HepG2 (cell line): ENCODE data around the gene RABEP2. TPM values are rescaled to one million over a fixed set of nuclear protein-coding genes. Genes with fewer than 3 reads are reported as not detected.
"Not testable (repeated sequence)": the region's sequence is repeated elsewhere in the genome, so short reads cannot be mapped to it uniquely, and the experiment has no call there.

Experiments
- ATAC-seq: fragments of 200-7000 bp; cut with Tn5 transposase; 3 replicates; pipeline ENCODE4 v1.9.1; 2020; ENCODE audit warnings: mild to moderate bottlenecking, moderate library complexity
- BruUV-seq: library from RNA; stranded (reverse); fragments of 400-500 nt; replicated peaks from 2 replicates; lab custom pipeline; 2021; lab: Mats Ljungman, UMichigan
- CTCF ChIA-PET: fragments of 300-600 bp; formaldehyde crosslinking; extraction: SDS; loops from one replicate; lab custom pipeline; 2021; ENCODE audit warnings: low total read pairs, inconsistent platforms, low intra/inter-chr PET ratio; lab: Yijun Ruan, JAX
- POLR2A ChIA-PET: fragments of 350-600 bp; sonication (Branson Sonifier 250); formaldehyde crosslinking; loops from one replicate; lab custom pipeline; 2020; ENCODE audit warnings: antibody characterized with exemption, inconsistent platforms; lab: Yijun Ruan, JAX
- DNase-seq: peaks from one replicate; pipeline ENCODE4 v3.0.0-alpha.2; 2015; ENCODE audit warnings: low spot score
- FAIRE-seq: peaks from 3 replicates; lab custom pipeline; 2011; peaks lifted over from hg19 to GRCh38; lab: Jason Lieb, UNC
- H2AFZ ChIP-seq: one replicate; pipeline ENCODE4 v1.6.1; 2011; ENCODE audit warnings: low read length, inconsistent platforms
- H3K27ac ChIP-seq: fragments of 300-600 bp; 3 replicates; pipeline ENCODE4 v1.8.0; 2011; ENCODE audit warnings: mixed run types, mild to moderate bottlenecking, mixed read lengths, low read length, inconsistent platforms; ENCODE audit not compliant: insufficient read depth; ENCODE audit errors: extremely low read length
- H3K27me3 ChIP-seq, 2 experiments: fragments of 200-600 bp in 1 of 2; 2 replicates in 1 of 2; 3 replicates in 1 of 2; pipeline versions ENCODE4 v1.6.0 to v1.8.0; 2011; ENCODE audit warnings: low read length in 2 of 2, mild to moderate bottlenecking in 2 of 2, moderate library complexity in 2 of 2, inconsistent platforms in 1 of 2; ENCODE audit not compliant: insufficient read depth in 2 of 2, control insufficient read depth in 1 of 2
- H3K36me3 ChIP-seq, 2 experiments: fragments of 200-600 bp in 1 of 2; replicated peaks in 1 of 2; 2 replicates in 1 of 2; 3 replicates in 1 of 2; pipeline versions ENCODE4 v1.5.1 to v1.8.0; 2011; ENCODE audit warnings: low read length in 2 of 2, inconsistent platforms in 1 of 2; ENCODE audit not compliant: insufficient read depth in 2 of 2, control insufficient read depth in 1 of 2
- H3K4me1 ChIP-seq: 2 replicates; pipeline ENCODE4 v1.5.1; 2012; ENCODE audit warnings: low read length, inconsistent platforms; ENCODE audit not compliant: insufficient read depth
- H3K4me2 ChIP-seq: 2 replicates; pipeline ENCODE4 v1.6.0; 2011; ENCODE audit warnings: low read depth, low read length, inconsistent platforms
- H3K4me3 ChIP-seq, 3 experiments: fragments of 200-600 bp in 1 of 3; sonication (generic), shearing (Covaris generic) in 1 of 3; replicated peaks in 1 of 3; 2 replicates each; pipeline ENCODE4 v1.5.1; 2011 to 2016; ENCODE audit warnings: low read length in 3 of 3, inconsistent platforms in 2 of 3, low read depth in 2 of 3, mild to moderate bottlenecking in 2 of 3, control low read depth in 1 of 3, mixed read lengths in 1 of 3; ENCODE audit not compliant: insufficient read depth in 1 of 3
- H3K79me2 ChIP-seq: one replicate; pipeline ENCODE4 v1.6.1; 2011; ENCODE audit warnings: low read length, inconsistent platforms; ENCODE audit not compliant: insufficient read depth
- H3K9ac ChIP-seq: 2 replicates; pipeline ENCODE4 v1.6.0; 2011; ENCODE audit warnings: mild to moderate bottlenecking, low read depth, low read length, inconsistent platforms; ENCODE audit not compliant: insufficient read depth
- H3K9me3 ChIP-seq: 2 replicates; pipeline ENCODE4 v1.5.1; 2012; ENCODE audit warnings: mild to moderate bottlenecking, low read length
- H4K20me1 ChIP-seq: 2 replicates; pipeline ENCODE4 v1.6.0; 2011; ENCODE audit warnings: inconsistent platforms, mild to moderate bottlenecking, low read length, moderate library complexity; ENCODE audit not compliant: insufficient read depth
- BHLHE40 ChIP-seq: IDR thresholded peaks from 2 replicates; pipeline ENCODE4 v1.6.1; 2011; ENCODE audit warnings: low read length, improper control_type of control experiment
- ETV5 ChIP-seq: IDR thresholded peaks from 2 replicates; pipeline ENCODE4 v1.6.1; 2018; ENCODE audit warnings: missing biosample characterization, missing genetic modification reagents, inconsistent platforms, borderline replicate concordance
- HDAC1 ChIP-seq: sonication (generic); formaldehyde crosslinking; IDR thresholded peaks from 2 replicates; pipeline ENCODE4 v1.5.1; 2020; ENCODE audit warnings: mild to moderate bottlenecking, missing genetic modification reagents
- HNRNPH1 ChIP-seq: fragments of 200-400 bp; formaldehyde crosslinking; optimal IDR thresholded peaks from 2 replicates; pipeline ENCODE3; 2017; ENCODE audit warnings: mild to moderate bottlenecking, low read depth, low read length
- KMT2B ChIP-seq: IDR thresholded peaks from 2 replicates; pipeline ENCODE4 v1.6.1; 2016; ENCODE audit warnings: missing genetic modification reagents, missing compliant biosample characterization
- MED1 ChIP-seq: sonication (generic); formaldehyde crosslinking; IDR thresholded peaks from 2 replicates; pipeline ENCODE4 v1.4.0; 2020; ENCODE audit warnings: missing genetic modification reagents
- PBX3 ChIP-seq: sonication (generic); formaldehyde crosslinking; IDR thresholded peaks from 2 replicates; pipeline ENCODE4 v1.8.1; 2023; ENCODE audit warnings: missing genetic modification reagents, inconsistent platforms, borderline replicate concordance
- PCBP1 ChIP-seq: fragments of 200-400 bp; formaldehyde crosslinking; IDR thresholded peaks from 2 replicates; pipeline ENCODE4 v1.6.1; 2017; ENCODE audit warnings: mild to moderate bottlenecking, low read depth, low read length, borderline replicate concordance
- PREB ChIP-seq: sonication (generic); formaldehyde crosslinking; IDR thresholded peaks from 2 replicates; pipeline ENCODE4 v1.4.0; 2020; ENCODE audit warnings: missing genetic modification reagents
- SUZ12 ChIP-seq: fragments of 150-350 bp; IDR thresholded peaks from 2 replicates; pipeline ENCODE4 v1.6.1; 2014; ENCODE audit warnings: low read depth, low read length
- ZBTB25 ChIP-seq: IDR thresholded peaks from 2 replicates; pipeline ENCODE4 v1.6.1; 2018; ENCODE audit warnings: missing genetic modification reagents
- ZNF292 ChIP-seq: sonication (generic); formaldehyde crosslinking; IDR thresholded peaks from 2 replicates; pipeline ENCODE4 v1.8.1; 2022; ENCODE audit warnings: mild to moderate bottlenecking, low read depth, missing genetic modification reagents, borderline replicate concordance
- ZNF672 ChIP-seq: sonication (generic); formaldehyde crosslinking; IDR thresholded peaks from 2 replicates; pipeline ENCODE4 v1.8.1; 2022; ENCODE audit warnings: missing genetic modification reagents
- ZNF800 ChIP-seq: sonication (generic); formaldehyde crosslinking; IDR thresholded peaks from 2 replicates; pipeline ENCODE4 v1.4.0; 2020; ENCODE audit warnings: missing genetic modification reagents
- WGBS: methylation state at CpG from one replicate; pipeline ENCODE4 v1.1.6; 2017; ENCODE audit warnings: low lambda C conversion rate; 5-methylcytosine and 5-hydroxymethylcytosine counted together
- in situ Hi-C: cut with HindIII; loops from 2 replicates; pipeline ENCODE4 v1.10.0; 2017; ENCODE audit warnings: low pct_unique_long_range_greater_than_20kb; ENCODE audit not compliant: extremely low pct_ligation_motif_present
- intact Hi-C: fragments of 100-400 bp; cut with micrococcal nuclease; formaldehyde crosslinking; loops from one replicate; pipeline ENCODE4 v1.10.0; 2022; ENCODE audit not compliant: unreplicated experiment
- polyA plus RNA-seq, 8 experiments: library from polyadenylated mRNA; depleted of rRNA in 3 of 8; stranded (reverse) in 7 of 8; unstranded in 1 of 8; fragments of >200 nt; fragmentation: Illumina TruSeq in 4 of 8; extraction: Trizol in 4 of 8; gene quantifications; 2 replicates each; pipeline versions ENCODE4 v1.2.1 to v1.2.3, GENCODE V29; 2011 to 2016; ENCODE audit warnings: low read depth in 4 of 8, missing spikeins in 1 of 8, mixed read lengths in 1 of 8; ENCODE audit not compliant: insufficient read depth in 1 of 8
- total RNA-seq, 5 experiments: library from RNA; depleted of rRNA; stranded (reverse); fragments of >200 nt; fragmentation: Illumina TruSeq; extraction: Trizol; gene quantifications; 2 replicates each; pipeline ENCODE4 v1.2.3, GENCODE V29; 2016; ENCODE audit warnings: low read depth in 1 of 5

The RABEP2 gene
- total and polyA plus RNA-seq, 2 of the 13 experiments (the other 11 are each of a cell fraction or from before 2014, with no cell fraction given), result 10.8 to 18.4 TPM

- no peak overlapping the region for H3K27ac ChIP-seq
- H3K4me2 ChIP-seq, result no peak overlapping the region
- CTCF ChIA-PET, result no interaction called here
- H3K4me3 ChIP-seq, result no peak overlapping the region
- intact Hi-C loops (no loop called here), in situ Hi-C loops (no loop called here)
- no peak overlapping the region for H3K9ac ChIP-seq
- 94% methylated on average over 23 of the region's 24 CpGs for WGBS
- no peaks in the 10 kb centered on the region for H3K4me1 ChIP-seq
- H3K79me2 ChIP-seq, result no peaks in the 10 kb centered on the region
- H3K36me3 ChIP-seq, result peaks cover 13 to 16% of the 10 kb centered on the region in 2 experiments; a peak in 4 of 5 replicates
- H2AFZ ChIP-seq, result no peak overlapping the region
- no peak for DNase-seq
- H3K9me3 ChIP-seq, result no peaks in the 10 kb centered on the region
- no peaks in the 10 kb centered on the region for H3K27me3 ChIP-seq
- POLR2A ChIA-PET, result no interaction called here
- no TSS peak for BruUV-seq
- H4K20me1 ChIP-seq, result no peaks in the 10 kb centered on the region
- no peak for FAIRE-seq
- TF ChIP-seq ZNF800 (CRISPR knock-in tag), result no peak
- TF ChIP-seq ZBTB25 (CRISPR knock-in tag), result no peak
- TF ChIP-seq ETV5, result no peak
- no peak for TF ChIP-seq PBX3 (CRISPR knock-in tag)
- no peak for TF ChIP-seq ZNF292
- no peak for TF ChIP-seq ZNF672 (CRISPR knock-in tag)
- TF ChIP-seq BHLHE40, result no peak
- TF ChIP-seq KMT2B (CRISPR knock-in tag), result no peak
- no peak for TF ChIP-seq PCBP1
- no peak for TF ChIP-seq HDAC1
- no peak for TF ChIP-seq MED1 (CRISPR knock-in tag)
- no peak for TF ChIP-seq HNRNPH1
- no peak for TF ChIP-seq PREB (CRISPR knock-in tag)
- TF ChIP-seq SUZ12, result no peak
- TF ChIP-seq, all 625 proteins: peak for 0
- no peak for ATAC-seq
These were observed 42.4 kb downstream of the RABEP2 start for GRCh38 chr16:28882551-28883160.

- 97% methylated on average over 4 of the region's 4 CpGs for WGBS
- H3K79me2 ChIP-seq, H4K20me1 ChIP-seq, H3K9me3 ChIP-seq, H3K4me2 ChIP-seq, intact Hi-C loops, CTCF ChIA-PET, H2AFZ ChIP-seq, H3K4me3 ChIP-seq, H3K27ac ChIP-seq, FAIRE-seq, H3K4me1 ChIP-seq, ATAC-seq, BruUV-seq, H3K27me3 ChIP-seq, in situ Hi-C loops, H3K9ac ChIP-seq, DNase-seq: not testable (repeated sequence)
- POLR2A ChIA-PET, result interaction anchor here (0.6 kb wide), 1 partner anchor 8 kb away, joined by 4 read pairs; no protein-coding TSS in a partner anchor
- peaks cover 8 to 13% of the 10 kb centered on the region in 2 experiments; a peak in 4 of 5 replicates for H3K36me3 ChIP-seq
These were observed 43.5 kb downstream of the RABEP2 start for GRCh38 chr16:28881565-28881964.
